ENCODE data around the gene PAN2. TPM values are rescaled to one million over a fixed set of nuclear protein-coding genes. Genes with fewer than 3 reads are reported as not detected.

Gene PAN2
- total RNA-seq, 2 donors from 2014 or later, result 14.5 to 18.4 TPM

DNA sequence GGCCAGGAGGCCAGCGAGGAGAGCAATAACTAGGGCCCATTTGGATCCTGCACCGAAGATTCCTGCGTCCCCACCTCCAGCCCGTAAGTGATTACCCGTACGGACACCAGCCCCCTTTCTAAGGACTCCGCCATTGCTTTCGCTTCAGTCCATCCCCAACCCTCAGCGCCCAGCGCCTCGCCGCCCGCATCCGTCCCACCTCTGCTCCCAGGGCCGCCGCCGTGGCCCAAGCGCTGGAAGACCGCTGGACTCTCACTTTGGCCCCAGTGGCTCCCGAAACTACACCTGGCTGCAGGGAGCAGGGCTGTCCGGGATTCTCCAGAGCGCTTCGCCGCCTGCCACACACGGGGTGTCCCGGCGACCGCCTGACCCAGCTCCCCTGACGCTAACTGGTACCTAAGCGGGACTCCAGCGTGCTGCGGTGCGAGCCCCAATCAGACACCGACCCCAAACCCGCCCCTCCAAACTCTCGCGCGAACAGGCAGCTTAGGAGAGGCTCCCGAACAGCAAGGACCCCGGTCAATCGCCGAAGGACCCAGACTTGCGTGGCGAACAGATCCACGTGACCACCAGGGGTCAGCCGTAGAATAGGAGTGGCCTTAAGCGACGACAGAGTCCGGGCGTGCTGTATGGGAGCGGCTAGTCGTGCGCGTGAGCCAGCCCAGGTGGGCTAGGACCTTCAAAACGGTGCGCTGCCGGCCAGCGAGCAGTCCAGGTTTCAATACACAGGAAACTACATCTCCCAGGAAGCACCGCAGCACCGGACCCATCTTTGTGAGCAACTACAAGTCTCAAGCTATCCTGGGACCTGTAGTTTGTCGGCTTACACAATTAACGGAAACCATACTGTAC, 18.0 kb downstream of the PAN2 start, which contains the start of gene CNPY2:
TSS of gene CNPY2 (minus strand) at position 367 of the 852 bp plus-strand sequence. CDS start 771 bp downstream, outside the sequence.
- DNase-seq (ENCODE audit: low spot score), result peak; percentile 97
- H3K36me3 ChIP-seq, result peaks cover 28% of the 10 kb centered on the region
- no peaks in the 10 kb centered on the region for H3K9me3 ChIP-seq
- H3K27me3 ChIP-seq, result no peaks in the 10 kb centered on the region
- H3K4me3 ChIP-seq, result peak within 1 kb of the TSS; percentile 83 to 91
- peak within 1 kb of the TSS; percentile 95 for H3K27ac ChIP-seq
- TF ChIP-seq, protein P1, sequence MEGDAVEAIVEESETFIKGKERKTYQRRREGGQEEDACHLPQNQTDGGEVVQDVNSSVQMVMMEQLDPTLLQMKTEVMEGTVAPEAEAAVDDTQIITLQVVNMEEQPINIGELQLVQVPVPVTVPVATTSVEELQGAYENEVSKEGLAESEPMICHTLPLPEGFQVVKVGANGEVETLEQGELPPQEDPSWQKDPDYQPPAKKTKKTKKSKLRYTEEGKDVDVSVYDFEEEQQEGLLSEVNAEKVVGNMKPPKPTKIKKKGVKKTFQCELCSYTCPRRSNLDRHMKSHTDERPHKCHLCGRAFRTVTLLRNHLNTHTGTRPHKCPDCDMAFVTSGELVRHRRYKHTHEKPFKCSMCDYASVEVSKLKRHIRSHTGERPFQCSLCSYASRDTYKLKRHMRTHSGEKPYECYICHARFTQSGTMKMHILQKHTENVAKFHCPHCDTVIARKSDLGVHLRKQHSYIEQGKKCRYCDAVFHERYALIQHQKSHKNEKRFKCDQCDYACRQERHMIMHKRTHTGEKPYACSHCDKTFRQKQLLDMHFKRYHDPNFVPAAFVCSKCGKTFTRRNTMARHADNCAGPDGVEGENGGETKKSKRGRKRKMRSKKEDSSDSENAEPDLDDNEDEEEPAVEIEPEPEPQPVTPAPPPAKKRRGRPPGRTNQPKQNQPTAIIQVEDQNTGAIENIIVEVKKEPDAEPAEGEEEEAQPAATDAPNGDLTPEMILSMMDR (IDR thresholded peaks at IDR 0.05), result no peak
- H3K4me1 ChIP-seq, result peaks cover 0 to 16% of the 10 kb centered on the region in 2 donors

DNA sequence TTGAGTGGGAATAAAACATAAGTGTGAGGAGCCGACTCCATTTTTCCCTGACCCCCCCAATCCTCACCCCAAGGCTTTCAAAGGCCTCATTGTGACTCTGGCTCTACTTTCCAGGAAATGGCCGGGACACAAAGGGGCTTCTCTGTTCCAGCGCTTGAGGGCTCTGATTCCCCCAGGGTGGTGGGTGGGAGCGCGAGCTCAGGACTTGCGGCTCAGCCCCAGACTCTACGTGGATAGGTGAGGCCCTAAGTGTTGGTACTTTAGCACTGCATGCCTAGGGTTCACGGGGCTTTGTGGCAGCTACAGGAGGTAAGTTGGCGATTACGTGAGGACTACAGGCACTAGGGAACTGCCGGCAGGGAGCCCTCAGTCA, 18.6 kb downstream of the PAN2 start:
- H3K27ac ChIP-seq, result peak overlapping the region; percentile 95
- peaks cover 30% of the 10 kb centered on the region for H3K36me3 ChIP-seq
- H3K9me3 ChIP-seq, result no peaks in the 10 kb centered on the region
- H3K4me1 ChIP-seq, result peaks cover 0 to 16% of the 10 kb centered on the region in 2 donors
- no peaks in the 10 kb centered on the region for H3K27me3 ChIP-seq
- no peak for DNase-seq (ENCODE audit: low spot score)
- peak overlapping the region; percentile 83 to 91 for H3K4me3 ChIP-seq
- TF ChIP-seq, protein P1 (IDR thresholded peaks at IDR 0.05), result no peak

DNA sequence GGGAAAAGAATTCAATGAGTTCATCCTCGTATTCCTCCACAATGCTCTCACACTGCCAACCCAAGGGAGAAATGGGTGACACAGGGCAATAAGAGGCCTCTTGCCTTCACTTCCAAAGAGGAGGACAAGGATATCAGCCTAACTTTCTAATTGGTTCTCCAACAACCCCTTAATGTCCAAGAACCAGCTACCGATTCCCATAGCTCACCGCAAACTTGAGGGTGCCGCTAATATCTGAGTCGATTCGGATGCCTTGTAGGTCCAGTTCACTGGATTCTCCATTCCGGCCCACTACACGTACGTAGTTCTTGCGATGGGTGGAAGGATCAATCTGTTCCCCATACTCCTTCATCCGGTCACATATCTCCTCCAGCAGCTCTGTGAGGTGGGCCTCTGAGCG, 22.8 kb downstream of the PAN2 start:
- H3K27me3 ChIP-seq, result no peaks in the 10 kb centered on the region
- H3K4me3 ChIP-seq, result no peak overlapping the region
- H3K36me3 ChIP-seq, result peaks cover 43% of the 10 kb centered on the region
- peaks cover 0 to 11% of the 10 kb centered on the region in 2 donors for H3K4me1 ChIP-seq
- no peak for DNase-seq (ENCODE audit: low spot score)
- no peaks in the 10 kb centered on the region for H3K9me3 ChIP-seq
- TF ChIP-seq, protein P1 (IDR thresholded peaks at IDR 0.05), result no peak
- H3K27ac ChIP-seq, result no peak overlapping the region

DNA sequence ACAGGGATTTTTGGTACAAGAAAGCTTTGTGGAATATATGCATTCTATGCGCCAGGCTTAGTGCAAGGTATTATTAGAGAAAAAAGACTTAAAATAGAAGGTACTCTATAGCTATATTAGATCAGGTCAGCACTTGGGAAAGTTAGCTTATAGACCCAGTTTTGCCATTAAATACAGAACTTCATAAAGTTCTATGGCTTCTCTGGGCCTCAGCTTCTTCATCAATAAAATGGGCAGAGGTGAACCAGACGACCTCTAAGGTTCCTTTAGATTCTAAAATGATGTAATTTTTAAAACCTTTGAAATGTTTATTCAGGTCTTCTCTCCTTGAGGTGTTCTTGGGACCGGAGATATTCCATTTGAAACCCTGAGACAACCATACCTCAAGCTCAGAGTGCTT, 25.1 kb downstream of the PAN2 start:
- Histone ChIP-seq H3K4me3 (no peak overlapping the region), H3K9me3 (no peaks in the 10 kb centered on the region), H3K27me3 (no peaks in the 10 kb centered on the region), H3K36me3 (peaks cover 50% of the 10 kb centered on the region), H3K4me1 (no peaks in the 10 kb centered on the region), H3K27ac (no peak overlapping the region)
- no peak for DNase-seq (ENCODE audit: low spot score)
- TF ChIP-seq, protein P1 (IDR thresholded peaks at IDR 0.05), result no peak

DNA sequence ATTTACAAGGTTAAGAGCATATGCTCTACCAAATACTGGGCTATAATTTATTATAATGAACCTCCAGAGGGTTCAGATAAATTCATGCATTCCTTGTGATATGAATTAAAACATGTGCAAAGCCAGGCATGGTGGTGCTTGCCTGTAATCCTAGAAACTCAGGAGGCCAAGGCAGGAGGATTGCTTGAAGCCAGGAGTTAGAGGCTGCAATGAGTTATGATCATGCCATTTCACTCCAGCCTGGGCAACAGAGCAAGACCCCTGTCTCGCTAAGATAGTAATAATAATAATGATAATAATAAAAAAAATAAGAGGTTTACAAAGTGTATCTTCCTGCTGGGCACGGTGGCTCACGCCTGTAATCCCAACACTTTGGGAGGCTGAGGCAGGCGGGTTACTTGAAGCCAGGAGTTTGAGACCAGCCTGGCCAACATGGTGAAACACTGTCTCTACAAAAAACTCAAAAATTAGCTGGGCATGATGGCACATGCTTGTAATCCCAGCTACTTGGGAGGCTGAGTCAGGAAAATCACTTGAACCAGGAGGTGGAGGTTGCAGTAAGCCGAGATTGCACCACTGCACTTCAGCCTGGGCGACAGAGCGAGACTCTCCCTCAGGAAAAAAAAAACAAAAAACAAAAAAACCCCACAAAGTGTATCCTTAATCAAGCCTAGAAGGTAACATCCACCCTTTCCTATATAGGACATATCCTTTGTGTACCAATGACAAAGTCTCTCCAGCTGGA, 26.4 kb downstream of the PAN2 start:
- Histone ChIP-seq H3K27me3 (no peaks in the 10 kb centered on the region), H3K4me3 (no peak overlapping the region), H3K27ac (no peak overlapping the region), H3K9me3 (no peaks in the 10 kb centered on the region), H3K4me1 (no peaks in the 10 kb centered on the region), H3K36me3 (peaks cover 40% of the 10 kb centered on the region)
- DNase-seq (ENCODE audit: low spot score), result no peak
- TF ChIP-seq, protein P1 (IDR thresholded peaks at IDR 0.05), result no peak

Data from right atrium auricular region (tissue), 2 donors.